GM12873 (cell line): Measurements from ENCODE around the gene KTI12.

Experiments
- CTCF ChIP-seq: IDR thresholded peaks from 2 replicates; pipeline ENCODE4 v1.5.1; 2012; ENCODE audit warnings: low read depth, mild to moderate bottlenecking, moderate library complexity, low read length, control low read depth; ENCODE audit not compliant: insufficient read depth; ENCODE audit errors: missing control alignments

Gene KTI12

GRCh38 chr1:52032785-52033131, 852 bp downstream of the KTI12 start:
- TF ChIP-seq CTCF: no peak

DNA sequence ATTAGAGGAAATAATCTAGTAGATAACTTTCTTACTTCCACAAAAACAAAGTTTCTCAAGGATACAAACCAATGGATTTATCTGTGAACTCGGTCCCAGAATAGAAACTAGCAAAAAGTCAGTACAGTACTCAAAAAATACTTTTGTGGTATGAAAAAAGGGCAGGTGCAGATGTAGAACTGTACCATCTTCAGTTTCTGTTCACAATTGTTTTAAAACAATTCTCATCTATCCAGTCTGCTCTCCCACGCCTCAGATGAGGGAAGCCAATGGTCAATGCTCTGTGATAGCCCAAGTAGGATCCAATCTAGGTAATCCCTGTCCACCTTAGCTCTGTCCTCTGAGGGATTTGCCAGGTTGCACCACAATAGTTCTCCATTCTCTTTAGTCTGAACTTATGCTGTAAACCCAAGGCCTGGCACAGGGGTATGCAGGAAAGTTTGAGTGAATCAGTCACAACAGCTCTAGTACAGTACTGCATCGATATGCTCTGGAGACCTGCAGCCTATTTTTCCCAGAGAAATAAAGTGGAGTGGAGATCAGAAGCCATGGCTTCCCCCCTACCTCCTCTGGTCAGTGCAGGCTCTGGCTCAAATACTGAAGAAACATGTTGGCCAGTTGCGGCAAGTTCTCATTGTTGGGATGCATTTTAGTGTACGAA, 1.4 kb downstream of the KTI12 start:
- TF ChIP-seq CTCF: no peak

DNA sequence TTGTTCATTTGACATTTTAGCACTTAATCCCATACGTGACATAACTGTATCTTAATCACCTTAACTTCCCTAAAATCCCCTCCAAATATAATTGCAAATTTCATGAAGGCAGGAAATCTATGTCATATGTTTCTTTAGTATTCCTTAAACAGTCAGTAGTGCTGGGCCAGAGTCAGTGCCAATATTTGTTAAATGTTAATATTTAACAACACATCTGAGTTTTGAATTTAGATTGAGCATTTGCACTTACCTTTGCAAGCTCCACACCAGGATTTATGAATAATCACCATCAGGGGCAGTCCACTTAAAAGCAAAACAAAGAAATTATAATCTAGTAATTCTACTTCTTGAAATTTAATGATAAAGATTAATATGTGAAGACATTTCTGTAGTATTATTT, 5.3 kb downstream of the KTI12 start:
- TF ChIP-seq CTCF: no peak

DNA sequence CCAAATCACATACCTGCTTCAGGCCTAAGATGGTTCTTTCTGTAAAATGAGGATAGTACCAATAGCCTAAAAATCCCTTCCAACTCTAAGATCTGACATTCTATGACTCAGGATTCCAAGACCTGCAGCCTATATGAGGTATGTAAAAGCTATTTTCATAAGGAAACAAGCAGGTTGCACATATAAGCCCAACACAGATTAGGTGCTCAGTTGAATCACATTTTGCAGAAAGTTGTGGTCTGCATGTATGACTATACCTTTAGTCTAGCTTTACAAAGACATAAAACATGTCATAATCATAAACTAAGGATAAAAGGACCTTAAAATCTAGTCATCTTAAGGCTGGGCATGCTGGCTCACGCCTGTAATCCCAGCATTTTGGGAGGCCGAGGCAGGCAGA, 7.3 kb downstream of the KTI12 start:
- no peak for TF ChIP-seq CTCF

DNA sequence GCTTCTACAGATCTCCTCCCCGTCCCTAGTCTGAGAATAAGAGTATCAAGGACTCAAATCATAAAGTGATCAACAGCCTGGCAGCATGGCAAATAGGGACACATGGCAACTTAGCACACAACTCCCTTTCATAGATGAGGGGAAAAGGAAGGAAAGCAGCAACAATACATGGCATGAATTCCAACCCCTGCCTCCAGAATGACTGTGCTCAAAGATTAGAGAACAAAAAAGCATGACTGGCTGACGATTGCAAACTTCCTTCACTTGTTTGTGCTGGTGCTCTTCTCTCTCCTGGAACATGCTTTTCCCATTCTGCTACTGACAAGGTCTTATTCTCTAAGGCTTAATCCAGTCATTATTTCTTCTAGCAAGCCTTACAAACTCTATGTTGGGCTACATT, 11.5 kb downstream of the KTI12 start:
- no peak for TF ChIP-seq CTCF

- no peak for TF ChIP-seq CTCF
Observed at GRCh38 chr1:52008071-52008809, 25.4 kb downstream of the KTI12 start.

DNA sequence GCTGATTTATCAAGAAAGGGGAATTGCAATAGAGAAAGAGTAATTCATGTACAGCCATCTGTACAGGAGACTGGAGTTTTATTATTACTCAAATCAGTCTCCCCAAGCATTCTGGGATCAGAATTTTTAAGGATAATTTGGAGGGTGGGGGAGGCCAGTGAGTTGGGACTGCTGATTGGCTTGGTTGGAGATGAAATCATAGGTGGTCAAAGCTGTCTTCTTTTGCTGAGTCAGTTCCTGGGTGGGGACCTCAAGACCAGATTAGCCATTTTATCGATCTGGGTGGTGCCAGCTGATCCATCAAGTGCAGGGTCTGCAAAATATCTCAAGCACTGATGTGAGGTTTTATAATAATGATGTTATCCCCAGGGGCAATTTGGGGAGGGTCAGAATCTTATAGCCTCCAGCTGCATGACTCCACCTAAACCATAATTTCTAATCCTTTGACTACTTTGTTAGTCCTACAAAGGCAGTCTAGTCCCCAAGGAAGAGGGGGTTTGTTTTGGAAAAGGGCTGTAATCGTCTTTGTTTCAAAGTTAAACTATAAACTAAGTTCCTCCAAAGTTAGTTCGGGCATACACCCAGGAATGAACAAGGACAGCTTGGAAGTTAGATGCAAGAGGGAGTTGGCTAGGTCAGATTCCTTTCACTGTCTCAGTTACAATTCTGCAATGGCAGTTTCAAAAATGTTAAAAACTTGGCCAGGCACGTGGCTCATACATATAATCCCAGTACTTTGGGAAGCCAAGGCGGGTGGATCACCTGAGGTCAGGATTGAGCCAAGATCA, 26.2 kb downstream of the KTI12 start:
- no peak for TF ChIP-seq CTCF
